MM.1S (cell line): Measurements from ENCODE around the gene YY1.

Source experiments
- EZH2 ChIP-seq: fragments of 300-600 bp; sonication (generic); optimal IDR thresholded peaks from 2 replicates; pipeline ENCODE3; 2017; ENCODE audit warnings: low read depth, mild to moderate bottlenecking, antibody characterized with exemption, low read length, mixed read lengths
- EZH2phosphoT487 ChIP-seq: fragments of 300-600 bp; sonication (generic); IDR thresholded peaks from 2 replicates; pipeline ENCODE4 v1.6.1; 2018; ENCODE audit warnings: antibody characterized with exemption, low read length
- TF ChIP-seq, protein P1 (sequence below): fragments of 300-600 bp; sonication (generic); IDR thresholded peaks from 2 replicates; pipeline ENCODE4 v1.5.1; 2016; ENCODE audit warnings: antibody characterized with exemption, low read length, mixed read lengths

DNA sequence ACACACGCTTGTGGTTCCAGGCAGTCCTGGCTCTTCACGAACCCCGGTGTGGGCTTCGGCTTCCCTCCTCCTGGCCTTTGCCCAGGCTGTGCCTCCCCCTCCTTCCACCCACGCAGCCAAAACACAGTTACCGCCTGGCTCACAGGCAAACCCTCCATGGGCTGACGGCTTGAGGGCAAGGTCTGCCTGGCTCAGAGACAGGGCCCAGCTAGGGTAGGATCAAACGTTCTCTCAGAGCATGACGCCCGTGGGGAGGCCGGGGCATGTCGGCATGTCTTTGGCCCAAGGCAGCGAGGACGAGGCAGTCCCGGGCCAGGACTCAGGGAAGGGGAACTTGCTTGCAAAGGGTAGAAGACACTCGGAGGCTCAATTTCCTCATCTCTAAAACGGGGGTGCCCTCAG lies 86.3 kb downstream of the YY1 start:
- TF ChIP-seq, protein P1, sequence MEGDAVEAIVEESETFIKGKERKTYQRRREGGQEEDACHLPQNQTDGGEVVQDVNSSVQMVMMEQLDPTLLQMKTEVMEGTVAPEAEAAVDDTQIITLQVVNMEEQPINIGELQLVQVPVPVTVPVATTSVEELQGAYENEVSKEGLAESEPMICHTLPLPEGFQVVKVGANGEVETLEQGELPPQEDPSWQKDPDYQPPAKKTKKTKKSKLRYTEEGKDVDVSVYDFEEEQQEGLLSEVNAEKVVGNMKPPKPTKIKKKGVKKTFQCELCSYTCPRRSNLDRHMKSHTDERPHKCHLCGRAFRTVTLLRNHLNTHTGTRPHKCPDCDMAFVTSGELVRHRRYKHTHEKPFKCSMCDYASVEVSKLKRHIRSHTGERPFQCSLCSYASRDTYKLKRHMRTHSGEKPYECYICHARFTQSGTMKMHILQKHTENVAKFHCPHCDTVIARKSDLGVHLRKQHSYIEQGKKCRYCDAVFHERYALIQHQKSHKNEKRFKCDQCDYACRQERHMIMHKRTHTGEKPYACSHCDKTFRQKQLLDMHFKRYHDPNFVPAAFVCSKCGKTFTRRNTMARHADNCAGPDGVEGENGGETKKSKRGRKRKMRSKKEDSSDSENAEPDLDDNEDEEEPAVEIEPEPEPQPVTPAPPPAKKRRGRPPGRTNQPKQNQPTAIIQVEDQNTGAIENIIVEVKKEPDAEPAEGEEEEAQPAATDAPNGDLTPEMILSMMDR, result no peak
- no peak for TF ChIP-seq EZH2
- no peak for TF ChIP-seq EZH2phosphoT487
